ENCODE data around the gene TPGS1.

The TPGS1 gene

DNA sequence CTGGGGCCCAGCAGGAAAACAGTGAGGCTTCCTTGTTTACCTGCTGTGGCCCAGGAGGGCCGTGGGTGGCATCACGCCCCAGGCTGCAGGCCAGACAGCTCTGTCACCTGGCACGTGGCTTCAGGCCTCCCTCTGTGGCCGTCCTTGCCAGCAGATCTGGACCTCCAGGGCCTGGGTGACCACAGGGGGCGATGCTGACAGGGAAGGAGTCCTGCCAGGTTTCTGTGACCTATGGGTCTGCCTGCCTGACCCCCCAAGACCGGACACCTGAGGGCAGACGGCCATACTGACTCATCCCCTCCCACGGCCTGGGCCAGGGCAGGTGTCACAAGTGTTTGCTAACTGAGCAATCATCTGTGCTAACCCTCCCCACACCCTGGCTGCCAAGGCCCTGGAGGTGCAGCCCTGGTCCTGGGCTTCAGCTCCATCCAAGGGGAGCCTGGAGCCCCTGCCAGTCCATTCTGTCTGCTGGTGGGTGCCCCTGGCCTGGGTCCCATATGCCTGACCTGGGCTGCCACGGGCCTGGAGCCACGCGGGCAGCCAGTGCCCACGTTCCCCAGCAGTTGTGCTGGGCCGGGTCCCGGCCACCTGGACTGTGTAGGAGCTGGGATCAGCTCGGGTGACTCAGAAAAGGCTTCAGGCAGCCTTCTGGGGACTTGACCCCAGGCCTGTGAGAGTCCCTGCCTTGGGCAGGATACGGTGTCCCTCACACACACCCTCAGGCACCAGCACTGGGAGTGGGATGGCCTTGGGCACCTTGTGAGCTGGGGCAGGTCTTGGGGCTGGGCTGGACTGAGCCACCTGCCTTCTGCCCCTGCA is 27.9 kb downstream of the TPGS1 start:
- TF ChIP-seq NFRKB (IDR thresholded peaks at IDR 0.05) (no peak), ZNF384 (IDR thresholded peaks at IDR 0.05) (no peak), SP1 (IDR thresholded peaks at IDR 0.05) (no peak), CTBP1 (IDR thresholded peaks at IDR 0.05; ENCODE audit: borderline replicate concordance) (no peak), ELF4 (IDR thresholded peaks at IDR 0.05) (no peak), HDGF (IDR thresholded peaks at IDR 0.05; ENCODE audit: borderline replicate concordance) (no peak)
- TF ChIP-seq, protein P1, sequence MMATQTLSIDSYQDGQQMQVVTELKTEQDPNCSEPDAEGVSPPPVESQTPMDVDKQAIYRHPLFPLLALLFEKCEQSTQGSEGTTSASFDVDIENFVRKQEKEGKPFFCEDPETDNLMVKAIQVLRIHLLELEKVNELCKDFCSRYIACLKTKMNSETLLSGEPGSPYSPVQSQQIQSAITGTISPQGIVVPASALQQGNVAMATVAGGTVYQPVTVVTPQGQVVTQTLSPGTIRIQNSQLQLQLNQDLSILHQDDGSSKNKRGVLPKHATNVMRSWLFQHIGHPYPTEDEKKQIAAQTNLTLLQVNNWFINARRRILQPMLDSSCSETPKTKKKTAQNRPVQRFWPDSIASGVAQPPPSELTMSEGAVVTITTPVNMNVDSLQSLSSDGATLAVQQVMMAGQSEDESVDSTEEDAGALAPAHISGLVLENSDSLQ (IDR thresholded peaks at IDR 0.05), result no peak
- DNase-seq (ENCODE audit: extremely low spot score), result no peak
- ChIA-PET CTCF (no interaction called here), POLR2A (no interaction called here)

DNA sequence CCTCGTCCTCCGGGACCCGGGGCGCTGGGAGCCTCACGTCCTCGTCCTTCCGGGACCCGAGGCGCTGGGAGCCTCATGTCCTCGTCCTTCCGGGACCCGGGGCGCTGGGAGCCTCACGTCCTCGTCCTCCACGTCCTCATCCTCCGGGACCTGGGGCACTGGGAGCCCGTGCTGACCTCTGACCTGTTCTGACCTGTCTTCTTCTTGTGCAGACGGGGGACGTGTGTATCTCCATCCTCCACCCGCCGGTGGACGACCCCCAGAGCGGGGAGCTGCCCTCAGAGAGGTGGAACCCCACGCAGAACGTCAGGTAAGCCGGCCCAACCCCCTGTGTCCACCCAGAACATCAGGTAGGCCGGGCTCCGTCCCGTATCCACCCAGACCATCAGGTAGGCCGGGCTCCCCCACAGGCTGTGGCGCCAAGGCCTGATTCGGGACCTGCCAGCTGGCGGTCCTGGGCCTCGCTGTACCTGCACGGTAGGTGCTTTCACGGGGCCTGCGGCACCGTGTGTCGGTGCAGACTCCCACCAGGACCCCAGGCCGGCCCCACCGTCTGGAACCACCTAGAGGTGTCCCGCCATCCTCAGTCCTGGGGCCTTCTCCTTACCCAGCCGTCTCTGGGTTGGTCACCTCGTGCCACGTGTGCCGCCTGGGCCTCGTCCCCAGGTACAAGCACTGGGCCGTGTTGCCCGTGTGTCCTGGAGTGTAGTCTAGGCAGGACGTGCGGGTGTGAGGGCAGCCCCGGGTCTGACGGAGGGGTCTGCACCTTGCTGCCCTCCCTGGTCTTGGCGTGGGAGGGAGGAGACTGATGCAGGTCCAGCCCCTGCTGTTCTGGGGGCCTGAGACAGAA is 29.0 kb downstream of the TPGS1 start:
- DNase-seq (ENCODE audit: extremely low spot score), result no peak
- CTCF ChIA-PET, result no interaction called here
- POLR2A ChIA-PET, result no interaction called here
- TF ChIP-seq ELF4 (IDR thresholded peaks at IDR 0.05) (no peak), FOXA1 (IDR thresholded peaks at IDR 0.05) (no peak), SP1 (IDR thresholded peaks at IDR 0.05) (no peak), SUZ12 (IDR thresholded peaks at IDR 0.05) (no peak), BHLHE40 (IDR thresholded peaks at IDR 0.05; ENCODE audit: borderline replicate concordance) (no peak), ZNF384 (IDR thresholded peaks at IDR 0.05) (no peak), TARDBP (IDR thresholded peaks at IDR 0.05) (no peak), FOXM1 (IDR thresholded peaks at IDR 0.05; ENCODE audit: borderline replicate concordance) (no peak), HDGF (IDR thresholded peaks at IDR 0.05; ENCODE audit: borderline replicate concordance) (no peak), CTBP1 (IDR thresholded peaks at IDR 0.05; ENCODE audit: borderline replicate concordance) (no peak), FOXK2 (IDR thresholded peaks at IDR 0.05) (no peak), NFRKB (IDR thresholded peaks at IDR 0.05) (no peak), L3MBTL2 (conservative IDR thresholded peaks at IDR 0.05) (no peak), LEF1 (IDR thresholded peaks at IDR 0.05; ENCODE audit: borderline replicate concordance) (no peak), ARNT (IDR thresholded peaks at IDR 0.05) (no peak)
- TF ChIP-seq, protein P1 (IDR thresholded peaks at IDR 0.05), result no peak

DNA sequence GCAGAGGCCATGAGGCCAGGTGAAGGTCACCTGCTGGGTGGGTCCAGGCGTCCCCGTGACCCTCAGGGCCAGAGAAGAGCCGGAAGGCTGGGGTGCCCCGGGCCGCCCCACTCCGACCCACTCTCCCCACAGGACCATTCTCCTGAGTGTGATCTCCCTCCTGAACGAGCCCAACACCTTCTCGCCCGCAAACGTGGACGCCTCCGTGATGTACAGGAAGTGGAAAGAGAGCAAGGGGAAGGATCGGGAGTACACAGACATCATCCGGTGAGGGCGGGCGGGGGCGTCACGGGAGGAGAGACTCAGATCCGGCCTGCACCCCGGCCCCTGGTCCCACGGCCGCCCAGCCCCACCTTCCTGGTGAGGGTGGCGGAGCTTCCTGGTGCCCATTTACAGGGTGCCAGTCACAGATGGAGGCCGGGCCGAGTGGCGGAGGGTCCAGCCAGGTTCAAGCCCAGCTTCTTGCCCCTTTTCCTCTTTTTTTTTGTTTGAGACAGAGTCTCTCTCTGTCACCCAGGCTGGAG is 29.6 kb downstream of the TPGS1 start:
- no peak for TF ChIP-seq TARDBP (IDR thresholded peaks at IDR 0.05)
- no peak for TF ChIP-seq FOXK2 (IDR thresholded peaks at IDR 0.05)
- no peak for TF ChIP-seq ARNT (IDR thresholded peaks at IDR 0.05)
- TF ChIP-seq FOXA1 (IDR thresholded peaks at IDR 0.05), result no peak
- TF ChIP-seq, protein P1 (IDR thresholded peaks at IDR 0.05), result no peak
- TF ChIP-seq SP1 (IDR thresholded peaks at IDR 0.05), result no peak
- TF ChIP-seq HDGF (IDR thresholded peaks at IDR 0.05; ENCODE audit: borderline replicate concordance), result no peak
- TF ChIP-seq LEF1 (IDR thresholded peaks at IDR 0.05; ENCODE audit: borderline replicate concordance), result no peak
- no peak for TF ChIP-seq NFRKB (IDR thresholded peaks at IDR 0.05)
- no peak for TF ChIP-seq L3MBTL2 (conservative IDR thresholded peaks at IDR 0.05)
- no peak for TF ChIP-seq FOXM1 (IDR thresholded peaks at IDR 0.05; ENCODE audit: borderline replicate concordance)
- TF ChIP-seq ZNF384 (IDR thresholded peaks at IDR 0.05), result no peak
- TF ChIP-seq CTBP1 (IDR thresholded peaks at IDR 0.05; ENCODE audit: borderline replicate concordance), result no peak
- TF ChIP-seq ELF4 (IDR thresholded peaks at IDR 0.05), result no peak
- TF ChIP-seq SUZ12 (IDR thresholded peaks at IDR 0.05), result no peak
- no peak for DNase-seq (ENCODE audit: extremely low spot score)
- POLR2A ChIA-PET, result no interaction called here
- CTCF ChIA-PET, result no interaction called here

DNA sequence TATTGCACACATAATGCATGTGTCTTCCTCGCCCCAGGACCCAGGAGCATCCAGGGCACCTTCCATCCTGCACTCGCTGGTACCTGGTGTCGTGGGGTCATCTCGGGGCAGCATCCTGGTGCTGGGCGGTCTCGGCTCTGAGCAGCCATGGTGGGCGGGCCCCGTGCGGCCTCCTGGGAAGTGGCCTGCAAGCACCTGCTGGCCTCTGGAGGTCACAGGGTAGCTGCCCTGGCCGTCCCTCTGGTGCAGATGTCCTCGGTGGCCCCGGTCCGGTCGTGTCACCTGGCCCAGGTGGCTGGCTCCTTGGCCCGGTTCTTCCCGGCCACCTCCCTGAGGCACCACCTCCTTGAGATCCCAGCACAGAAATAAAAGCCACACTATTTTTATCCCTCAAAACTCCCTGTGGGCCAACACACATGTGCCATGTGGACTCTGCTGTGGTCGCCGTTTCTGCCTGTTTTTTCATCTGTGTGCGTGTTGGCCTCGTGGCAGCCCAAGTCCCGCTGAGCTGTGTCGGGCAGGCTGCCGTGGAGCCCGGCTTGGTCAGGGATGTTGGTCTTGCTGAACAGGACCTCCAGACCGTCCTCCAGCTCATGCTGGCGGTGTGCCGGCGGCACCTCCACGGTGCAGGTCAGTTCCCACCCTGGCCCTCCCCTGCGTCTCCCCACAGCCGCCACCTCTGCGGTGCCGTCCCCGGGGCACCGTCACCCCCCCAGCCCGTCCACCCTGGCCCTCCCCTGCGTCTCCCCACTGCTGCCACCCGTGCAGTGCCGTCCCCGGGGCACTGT is 31.5 kb downstream of the TPGS1 start:
- no peak for TF ChIP-seq L3MBTL2 (conservative IDR thresholded peaks at IDR 0.05)
- TF ChIP-seq BHLHE40 (IDR thresholded peaks at IDR 0.05; ENCODE audit: borderline replicate concordance), result no peak
- no peak for TF ChIP-seq SUZ12 (IDR thresholded peaks at IDR 0.05)
- TF ChIP-seq ZNF384 (IDR thresholded peaks at IDR 0.05), result no peak
- no peak for TF ChIP-seq NFRKB (IDR thresholded peaks at IDR 0.05)
- ChIA-PET POLR2A (no interaction called here), CTCF (no interaction called here)
- DNase-seq (ENCODE audit: extremely low spot score), result no peak

DNA sequence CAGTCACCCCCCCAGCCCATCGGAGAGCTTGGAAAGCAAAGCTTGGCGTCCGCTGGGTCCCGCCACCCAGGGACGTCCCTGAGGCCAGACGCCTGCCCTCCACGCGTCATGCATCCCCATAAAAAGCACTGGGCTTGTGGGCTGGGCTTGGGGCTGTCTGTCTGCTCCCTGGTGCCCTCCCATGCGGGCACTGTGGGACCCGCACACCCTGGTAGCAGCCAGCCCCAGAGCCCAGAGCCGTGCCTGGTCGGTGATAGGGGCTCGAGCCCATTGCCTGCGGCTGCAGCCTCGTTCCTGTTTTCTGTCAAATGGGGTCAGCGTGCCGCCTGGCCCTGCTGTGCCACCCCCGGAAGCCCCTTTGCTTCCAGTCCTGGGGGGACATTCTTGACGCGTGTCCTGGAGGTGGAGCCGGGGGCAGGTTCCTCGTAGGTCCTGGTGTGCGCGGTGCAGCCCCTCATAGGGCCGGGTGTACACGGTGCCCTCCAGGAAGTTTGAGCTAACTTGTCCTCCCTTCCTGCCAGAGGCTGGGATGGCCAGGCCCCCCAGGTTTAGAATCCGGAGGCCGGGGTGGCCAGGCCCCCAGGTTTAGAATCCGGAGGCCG is 32.2 kb downstream of the TPGS1 start:
- TF ChIP-seq TARDBP (IDR thresholded peaks at IDR 0.05), result no peak
- no peak for TF ChIP-seq FOXK2 (IDR thresholded peaks at IDR 0.05)
- TF ChIP-seq SP1 (IDR thresholded peaks at IDR 0.05), result no peak
- TF ChIP-seq HDGF (IDR thresholded peaks at IDR 0.05; ENCODE audit: borderline replicate concordance), result no peak
- no peak for TF ChIP-seq LEF1 (IDR thresholded peaks at IDR 0.05; ENCODE audit: borderline replicate concordance)
- no peak for TF ChIP-seq BHLHE40 (IDR thresholded peaks at IDR 0.05; ENCODE audit: borderline replicate concordance)
- no peak for TF ChIP-seq L3MBTL2 (conservative IDR thresholded peaks at IDR 0.05)
- no peak for TF ChIP-seq FOXM1 (IDR thresholded peaks at IDR 0.05; ENCODE audit: borderline replicate concordance)
- TF ChIP-seq ZNF384 (IDR thresholded peaks at IDR 0.05), result no peak
- no peak for TF ChIP-seq ARNT (IDR thresholded peaks at IDR 0.05)
- no peak for TF ChIP-seq NFRKB (IDR thresholded peaks at IDR 0.05)
- TF ChIP-seq, protein P1 (IDR thresholded peaks at IDR 0.05), result no peak
- TF ChIP-seq CTBP1 (IDR thresholded peaks at IDR 0.05; ENCODE audit: borderline replicate concordance), result no peak
- no peak for TF ChIP-seq ELF4 (IDR thresholded peaks at IDR 0.05)
- TF ChIP-seq FOXA1 (IDR thresholded peaks at IDR 0.05), result no peak
- TF ChIP-seq SUZ12 (IDR thresholded peaks at IDR 0.05), result no peak
- CTCF ChIA-PET, result no interaction called here

More for the DNA sequence above, 32.2 kb downstream of the TPGS1 start:
- POLR2A ChIA-PET, result no interaction called here
- DNase-seq (ENCODE audit: extremely low spot score), result no peak
